ENCODE results near the gene FBLN1.

Gene FBLN1

GRCh38 chr22:45626198-45626651 lies 123.5 kb downstream of the FBLN1 start:
- no peak overlapping the region for H3K4me3 ChIP-seq (ENCODE audit: low read depth, low read length)
- no peak for TF ChIP-seq CTCF (IDR thresholded peaks at IDR 0.05; ENCODE audit: low read depth, low read length)

GRCh38 chr22:45627489-45628233 lies 125.0 kb downstream of the FBLN1 start:
- H3K4me3 ChIP-seq (ENCODE audit: low read depth, low read length) = no peak overlapping the region
- no peak for TF ChIP-seq CTCF (IDR thresholded peaks at IDR 0.05; ENCODE audit: low read depth, low read length)

GRCh38 chr22:45628515-45628914 lies 125.8 kb downstream of the FBLN1 start:
- no peak overlapping the region for H3K4me3 ChIP-seq (ENCODE audit: low read depth, low read length)
- no peak for TF ChIP-seq CTCF (IDR thresholded peaks at IDR 0.05; ENCODE audit: low read depth, low read length)

GRCh38 chr22:45629469-45630089 lies 126.9 kb downstream of the FBLN1 start:
- H3K4me3 ChIP-seq (ENCODE audit: low read depth, low read length) = no peak overlapping the region
- no peak for TF ChIP-seq CTCF (IDR thresholded peaks at IDR 0.05; ENCODE audit: low read depth, low read length)

- TF ChIP-seq CTCF (IDR thresholded peaks at IDR 0.05; ENCODE audit: low read depth, low read length) = no peak
- H3K4me3 ChIP-seq (ENCODE audit: low read depth, low read length) = no peak overlapping the region
These were observed 127.8 kb downstream of the FBLN1 start for GRCh38 chr22:45630436-45630835.

- no peak overlapping the region for H3K4me3 ChIP-seq (ENCODE audit: low read depth, low read length)
These were observed 128.6 kb downstream of the FBLN1 start for GRCh38 chr22:45631140-45631840.

More at GRCh38 chr22:45631140-45631840, 128.6 kb downstream of the FBLN1 start:
- TF ChIP-seq CTCF (IDR thresholded peaks at IDR 0.05; ENCODE audit: low read depth, low read length) = no peak
